ENCODE results near the gene SCYGR4. TPM values are rescaled to one million over a fixed set of nuclear protein-coding genes. Genes with fewer than 3 reads are reported as not detected.

SCYGR4 gene, protein sequence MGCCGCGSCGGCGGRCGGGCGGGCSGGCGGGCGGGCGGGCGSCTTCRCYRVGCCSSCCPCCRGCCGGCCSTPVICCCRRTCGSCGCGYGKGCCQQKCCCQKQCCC
- not detected for total RNA-seq

GRCh38 chr2:227617316-227618230, at the start of gene SCYGR4:
Gene SCYGR4 (plus strand): TSS chr2:227617498. CDS start chr2:227617498, 0 bp downstream.
- intact Hi-C loops (cut with DNase I): no loop called here
- H3K9me3 ChIP-seq: no peaks in the 10 kb centered on the region
- no peak within 1 kb of the TSS for H3K4me3 ChIP-seq
- no peaks in the 10 kb centered on the region for H3K36me3 ChIP-seq
- H3K9ac ChIP-seq (ENCODE audit: low read depth in 2 of 2, low read length in 2 of 2): no peak within 1 kb of the TSS
- TF ChIP-seq, protein P1, sequence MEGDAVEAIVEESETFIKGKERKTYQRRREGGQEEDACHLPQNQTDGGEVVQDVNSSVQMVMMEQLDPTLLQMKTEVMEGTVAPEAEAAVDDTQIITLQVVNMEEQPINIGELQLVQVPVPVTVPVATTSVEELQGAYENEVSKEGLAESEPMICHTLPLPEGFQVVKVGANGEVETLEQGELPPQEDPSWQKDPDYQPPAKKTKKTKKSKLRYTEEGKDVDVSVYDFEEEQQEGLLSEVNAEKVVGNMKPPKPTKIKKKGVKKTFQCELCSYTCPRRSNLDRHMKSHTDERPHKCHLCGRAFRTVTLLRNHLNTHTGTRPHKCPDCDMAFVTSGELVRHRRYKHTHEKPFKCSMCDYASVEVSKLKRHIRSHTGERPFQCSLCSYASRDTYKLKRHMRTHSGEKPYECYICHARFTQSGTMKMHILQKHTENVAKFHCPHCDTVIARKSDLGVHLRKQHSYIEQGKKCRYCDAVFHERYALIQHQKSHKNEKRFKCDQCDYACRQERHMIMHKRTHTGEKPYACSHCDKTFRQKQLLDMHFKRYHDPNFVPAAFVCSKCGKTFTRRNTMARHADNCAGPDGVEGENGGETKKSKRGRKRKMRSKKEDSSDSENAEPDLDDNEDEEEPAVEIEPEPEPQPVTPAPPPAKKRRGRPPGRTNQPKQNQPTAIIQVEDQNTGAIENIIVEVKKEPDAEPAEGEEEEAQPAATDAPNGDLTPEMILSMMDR (IDR thresholded peaks at IDR 0.05): no peak
- H3K27me3 ChIP-seq: no peaks in the 10 kb centered on the region
- H3K27ac ChIP-seq: no peak within 1 kb of the TSS
- no peak for DNase-seq
- H3K4me1 ChIP-seq: no peaks in the 10 kb centered on the region

GRCh38 chr2:227568852-227569169, 48.5 kb upstream of the SCYGR4 start:
- H3K36me3 ChIP-seq: no peaks in the 10 kb centered on the region
- no peaks in the 10 kb centered on the region for H3K9me3 ChIP-seq
- H3K27me3 ChIP-seq: no peaks in the 10 kb centered on the region
- TF ChIP-seq, protein P1 (IDR thresholded peaks at IDR 0.05): no peak
- no peak for DNase-seq
- no peaks in the 10 kb centered on the region for H3K4me1 ChIP-seq
- H3K9ac ChIP-seq (ENCODE audit: low read depth in 2 of 2, low read length in 2 of 2): no peak overlapping the region
- H3K4me3 ChIP-seq: no peak overlapping the region
- H3K27ac ChIP-seq: no peak overlapping the region
- intact Hi-C loops (cut with DNase I): no loop called here

GRCh38 chr2:227570615-227571014, 46.7 kb upstream of the SCYGR4 start:
- Histone ChIP-seq H3K27ac (no peak overlapping the region), H3K9ac (ENCODE audit: low read depth in 2 of 2, low read length in 2 of 2) (no peak overlapping the region), H3K4me3 (no peak overlapping the region), H3K9me3 (no peaks in the 10 kb centered on the region), H3K27me3 (no peaks in the 10 kb centered on the region), H3K36me3 (no peaks in the 10 kb centered on the region), H3K4me1 (no peaks in the 10 kb centered on the region)
- TF ChIP-seq, protein P1 (IDR thresholded peaks at IDR 0.05): no peak
- intact Hi-C loops (cut with DNase I): no loop called here
- DNase-seq: no peak

- no peaks in the 10 kb centered on the region for H3K4me1 ChIP-seq
- no peaks in the 10 kb centered on the region for H3K9me3 ChIP-seq
- H3K27ac ChIP-seq: no peak overlapping the region
- TF ChIP-seq, protein P1 (IDR thresholded peaks at IDR 0.05): no peak
- no peak overlapping the region for H3K9ac ChIP-seq (ENCODE audit: low read depth in 2 of 2, low read length in 2 of 2)
- intact Hi-C loops (cut with DNase I): no loop called here
- H3K36me3 ChIP-seq: no peaks in the 10 kb centered on the region
- DNase-seq: no peak
- no peak overlapping the region for H3K4me3 ChIP-seq
- no peaks in the 10 kb centered on the region for H3K27me3 ChIP-seq
Observed at GRCh38 chr2:227576110-227576509, 41.2 kb upstream of the SCYGR4 start.

DNA sequence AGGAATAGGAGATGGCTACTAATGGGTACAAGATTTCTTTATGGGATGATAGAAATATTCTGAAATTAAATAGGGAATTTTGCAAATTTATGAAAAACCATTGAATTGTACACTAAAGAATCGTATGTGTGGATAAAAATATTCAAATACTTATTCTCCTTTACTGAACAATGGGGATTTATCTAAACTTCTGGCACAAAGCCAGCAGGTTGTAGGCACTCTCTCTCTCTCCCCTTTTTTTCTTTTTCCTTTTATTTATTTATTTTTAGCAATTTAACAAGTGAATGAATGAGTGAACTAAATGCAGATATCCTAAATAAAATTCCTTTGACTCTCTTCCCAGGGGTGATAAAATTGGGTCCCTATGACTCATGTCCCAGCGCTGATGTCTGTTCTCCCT, 40.5 kb upstream of the SCYGR4 start:
- no peak overlapping the region for H3K27ac ChIP-seq

More for the DNA sequence above, 40.5 kb upstream of the SCYGR4 start:
- H3K9me3 ChIP-seq: no peaks in the 10 kb centered on the region
- no peak overlapping the region for H3K4me3 ChIP-seq
- no peak for DNase-seq
- H3K36me3 ChIP-seq: no peaks in the 10 kb centered on the region
- TF ChIP-seq, protein P1 (IDR thresholded peaks at IDR 0.05): no peak
- no peaks in the 10 kb centered on the region for H3K4me1 ChIP-seq
- intact Hi-C loops (cut with DNase I): no loop called here
- no peak overlapping the region for H3K9ac ChIP-seq (ENCODE audit: low read depth in 2 of 2, low read length in 2 of 2)
- no peaks in the 10 kb centered on the region for H3K27me3 ChIP-seq
